ENCODE results near the gene LAMP5.

Gene LAMP5

GRCh38 chr20:9532069-9532838, 17.9 kb downstream of the LAMP5 start:
- in situ Hi-C loops (cut with MboI; ENCODE audit: low sequenced_read_pairs): no loop called here

GRCh38 chr20:9534025-9534424, 19.6 kb downstream of the LAMP5 start:
- in situ Hi-C loops (cut with MboI; ENCODE audit: low sequenced_read_pairs): no loop called here

- in situ Hi-C loops (cut with MboI; ENCODE audit: low sequenced_read_pairs): no loop called here
These were observed 21.1 kb downstream of the LAMP5 start for GRCh38 chr20:9535449-9535848.

GRCh38 chr20:9543214-9543613, 28.8 kb downstream of the LAMP5 start:
- in situ Hi-C loops (cut with MboI; ENCODE audit: low sequenced_read_pairs): no loop called here

- in situ Hi-C loops (cut with MboI; ENCODE audit: low sequenced_read_pairs): no loop called here
These were observed 35.9 kb downstream of the LAMP5 start for GRCh38 chr20:9550283-9550682.

GRCh38 chr20:9550871-9551270, 36.5 kb downstream of the LAMP5 start:
- in situ Hi-C loops (cut with MboI; ENCODE audit: low sequenced_read_pairs): no loop called here

- in situ Hi-C loops (cut with MboI; ENCODE audit: low sequenced_read_pairs): no loop called here
These were observed 37.6 kb downstream of the LAMP5 start for GRCh38 chr20:9551808-9552550.

- in situ Hi-C loops (cut with MboI; ENCODE audit: low sequenced_read_pairs): no loop called here
These were observed 41.4 kb downstream of the LAMP5 start for GRCh38 chr20:9555781-9556180.

- in situ Hi-C loops (cut with MboI; ENCODE audit: low sequenced_read_pairs): no loop called here
These were observed 43.0 kb downstream of the LAMP5 start for GRCh38 chr20:9557411-9557810.

GRCh38 chr20:9565910-9566550, 51.6 kb downstream of the LAMP5 start:
- in situ Hi-C loops (cut with MboI; ENCODE audit: low sequenced_read_pairs): no loop called here

- in situ Hi-C loops (cut with MboI; ENCODE audit: low sequenced_read_pairs): no loop called here
These were observed 52.6 kb downstream of the LAMP5 start for GRCh38 chr20:9566977-9567376.

GRCh38 chr20:9570612-9571011, 56.2 kb downstream of the LAMP5 start:
- in situ Hi-C loops (cut with MboI; ENCODE audit: low sequenced_read_pairs): no loop called here

- in situ Hi-C loops (cut with MboI; ENCODE audit: low sequenced_read_pairs): no loop called here
These were observed 57.4 kb downstream of the LAMP5 start for GRCh38 chr20:9571783-9572182.

- in situ Hi-C loops (cut with MboI; ENCODE audit: low sequenced_read_pairs): no loop called here
These were observed 58.3 kb downstream of the LAMP5 start for GRCh38 chr20:9572670-9573069.

GRCh38 chr20:9573335-9574151, 59.2 kb downstream of the LAMP5 start:
- in situ Hi-C loops (cut with MboI; ENCODE audit: low sequenced_read_pairs): no loop called here

GRCh38 chr20:9574181-9574580, 59.8 kb downstream of the LAMP5 start:
- in situ Hi-C loops (cut with MboI; ENCODE audit: low sequenced_read_pairs): no loop called here

- in situ Hi-C loops (cut with MboI; ENCODE audit: low sequenced_read_pairs): no loop called here
These were observed 60.4 kb downstream of the LAMP5 start for GRCh38 chr20:9574776-9575175.

- in situ Hi-C loops (cut with MboI; ENCODE audit: low sequenced_read_pairs): no loop called here
These were observed 61.4 kb downstream of the LAMP5 start for GRCh38 chr20:9575836-9576235.

GRCh38 chr20:9576695-9577094, 62.3 kb downstream of the LAMP5 start:
- in situ Hi-C loops (cut with MboI; ENCODE audit: low sequenced_read_pairs): no loop called here

GRCh38 chr20:9577397-9577796, 63.0 kb downstream of the LAMP5 start:
- in situ Hi-C loops (cut with MboI; ENCODE audit: low sequenced_read_pairs): no loop called here

- in situ Hi-C loops (cut with MboI; ENCODE audit: low sequenced_read_pairs): no loop called here
These were observed 64.2 kb downstream of the LAMP5 start for GRCh38 chr20:9578594-9578993.

All from hTERT RPE-1 (cell line).